Activated naive CD4-positive, alpha-beta T cell treated with anti-CD3 and anti-CD28 coated beads, Interleukin-2, amount 50 U/mL, for 72 hours (primary cell): ENCODE measurements around the gene FRS3. TPM values are rescaled to one million over a fixed set of nuclear protein-coding genes. Genes with fewer than 3 reads are reported as not detected.
A peak's percentile ranks its signal among the peaks of the same experiment; 100 is the strongest.

Experiments
- ATAC-seq, 2 donors: fragments of 150-1000 bp; cut with Tn5 transposase; 2 replicates each; pipeline ENCODE4 v1.10.0; 2021; ENCODE audit warnings: mild to moderate bottlenecking in 2 of 2, moderate library complexity in 2 of 2
- DNase-seq, 2 donors: peaks; one replicate each; pipeline ENCODE4 v3.0.0; 2021 to 2022; ENCODE audit warnings: low spot score in 2 of 2
- H3K27ac Mint-ChIP-seq, 2 donors: one replicate each; pipeline ENCODE4 v1.8.0; 2022; ENCODE audit warnings: mild to moderate bottlenecking in 2 of 2, mixed read lengths in 2 of 2
- H3K36me3 Mint-ChIP-seq, 2 donors: one replicate each; pipeline ENCODE4 v1.8.0; 2022; ENCODE audit warnings: mixed read lengths in 2 of 2
- H3K9me3 Mint-ChIP-seq, 2 donors: one replicate each; pipeline ENCODE4 v1.8.0; 2022; ENCODE audit warnings: mixed read lengths in 2 of 2
- total RNA-seq, 2 donors: library from RNA; stranded (reverse); gene quantifications; one replicate each; pipeline ENCODE4 v1.2.3, GENCODE V29; 2022

FRS3 gene
- total RNA-seq, 2 donors from 2014 or later: 3.1 to 5.2 TPM

DNA sequence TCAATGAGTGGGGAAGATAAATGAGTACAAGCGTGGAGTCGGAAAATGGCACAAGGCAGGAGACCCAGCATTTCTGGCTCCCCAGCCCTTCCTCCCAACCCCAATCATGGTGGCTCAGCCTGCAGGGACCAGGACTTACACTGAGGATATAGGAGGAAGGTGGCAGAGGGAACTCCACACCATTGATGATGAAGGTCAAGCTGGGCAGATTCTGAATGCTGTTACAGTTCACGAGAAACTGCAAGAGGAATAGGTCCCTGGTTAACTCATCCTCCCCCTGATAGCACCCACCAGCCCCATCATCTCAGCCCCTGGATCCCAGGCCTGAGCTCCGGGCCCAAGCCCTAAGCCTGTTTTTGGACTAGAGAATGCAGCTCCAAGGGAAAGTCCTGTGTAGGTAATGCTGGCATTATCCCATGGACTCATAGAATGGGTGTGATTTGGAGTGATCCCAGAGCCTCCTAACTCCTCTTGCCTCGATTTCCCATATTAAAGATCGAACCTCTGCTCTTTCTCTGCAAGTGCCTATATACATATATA, 42.0 kb downstream of the FRS3 start:
- ATAC-seq (no peak), DNase-seq (no peak)
- H3K27ac Mint-ChIP-seq: no peak overlapping the region
- no peaks in the 10 kb centered on the region for H3K36me3 Mint-ChIP-seq
- no peaks in the 10 kb centered on the region for H3K9me3 Mint-ChIP-seq

DNA sequence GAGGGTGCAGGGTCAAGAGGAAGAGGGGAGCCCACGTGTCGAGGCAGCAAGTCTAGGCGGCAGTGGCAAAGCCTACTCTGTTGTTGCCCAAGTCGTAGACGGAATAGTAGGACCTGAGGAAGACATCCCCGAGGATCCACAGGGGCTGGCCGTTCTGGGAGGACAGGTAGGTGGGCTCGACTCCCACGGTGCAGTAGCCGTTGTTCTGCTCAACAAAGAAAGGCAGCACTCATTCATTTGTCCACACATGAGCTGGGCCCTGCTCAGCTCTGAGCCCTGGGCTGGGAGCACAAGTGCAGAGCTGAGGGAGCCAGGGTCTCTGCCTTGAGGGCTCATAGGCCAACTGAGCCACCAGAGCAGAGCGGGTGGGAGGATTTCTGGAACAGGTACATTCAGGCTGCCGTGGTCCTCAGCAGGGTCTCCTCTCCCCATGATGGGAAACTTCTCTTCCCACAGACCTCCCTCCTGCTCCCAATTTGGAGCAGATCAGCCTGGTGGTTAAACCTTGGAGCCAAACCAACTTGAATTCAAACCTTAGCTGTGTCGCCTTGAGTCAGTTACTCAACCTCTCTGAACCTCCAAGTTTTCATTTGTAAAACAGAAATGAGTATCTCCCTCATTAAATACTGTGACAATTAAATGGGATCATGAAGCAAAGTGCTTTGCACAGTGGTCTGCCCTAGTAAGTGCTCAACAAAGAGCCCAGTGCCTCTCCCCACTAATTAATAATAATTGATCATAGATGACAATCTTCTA, 42.7 kb downstream of the FRS3 start:
- Mint-ChIP-seq H3K27ac (no peak overlapping the region), H3K36me3 (no peaks in the 10 kb centered on the region), H3K9me3 (no peaks in the 10 kb centered on the region)
- ATAC-seq: no peak
- no peak for DNase-seq

DNA sequence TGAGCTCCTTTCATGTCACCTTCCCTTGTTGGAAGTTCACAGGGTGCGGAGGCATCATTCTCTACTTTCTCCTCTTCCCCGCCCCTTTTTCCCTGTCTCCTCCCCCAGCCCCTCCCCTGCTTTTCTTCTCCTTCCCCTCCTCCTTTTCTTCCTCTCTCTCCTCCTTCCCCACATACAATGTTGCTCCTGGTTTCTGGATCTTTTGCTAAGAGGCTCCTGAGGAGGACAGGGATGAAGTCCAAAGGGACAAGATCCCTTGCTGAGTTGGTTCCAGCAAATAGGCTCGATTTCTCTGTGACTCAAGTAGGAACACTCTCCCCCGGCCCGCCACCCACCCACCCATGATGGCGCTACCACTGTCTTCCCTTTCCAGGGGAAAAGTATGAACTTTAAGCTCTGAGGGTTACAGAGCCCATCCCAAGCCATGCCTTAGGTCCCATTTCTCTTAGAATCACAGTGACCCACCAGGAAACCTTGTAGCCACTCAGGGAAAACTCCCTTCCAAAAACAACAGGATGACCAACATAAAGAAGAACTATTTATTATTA, 43.4 kb downstream of the FRS3 start:
- DNase-seq (no peak), ATAC-seq (no peak)
- no peaks in the 10 kb centered on the region for H3K9me3 Mint-ChIP-seq
- H3K27ac Mint-ChIP-seq: no peak overlapping the region
- H3K36me3 Mint-ChIP-seq: no peaks in the 10 kb centered on the region

DNA sequence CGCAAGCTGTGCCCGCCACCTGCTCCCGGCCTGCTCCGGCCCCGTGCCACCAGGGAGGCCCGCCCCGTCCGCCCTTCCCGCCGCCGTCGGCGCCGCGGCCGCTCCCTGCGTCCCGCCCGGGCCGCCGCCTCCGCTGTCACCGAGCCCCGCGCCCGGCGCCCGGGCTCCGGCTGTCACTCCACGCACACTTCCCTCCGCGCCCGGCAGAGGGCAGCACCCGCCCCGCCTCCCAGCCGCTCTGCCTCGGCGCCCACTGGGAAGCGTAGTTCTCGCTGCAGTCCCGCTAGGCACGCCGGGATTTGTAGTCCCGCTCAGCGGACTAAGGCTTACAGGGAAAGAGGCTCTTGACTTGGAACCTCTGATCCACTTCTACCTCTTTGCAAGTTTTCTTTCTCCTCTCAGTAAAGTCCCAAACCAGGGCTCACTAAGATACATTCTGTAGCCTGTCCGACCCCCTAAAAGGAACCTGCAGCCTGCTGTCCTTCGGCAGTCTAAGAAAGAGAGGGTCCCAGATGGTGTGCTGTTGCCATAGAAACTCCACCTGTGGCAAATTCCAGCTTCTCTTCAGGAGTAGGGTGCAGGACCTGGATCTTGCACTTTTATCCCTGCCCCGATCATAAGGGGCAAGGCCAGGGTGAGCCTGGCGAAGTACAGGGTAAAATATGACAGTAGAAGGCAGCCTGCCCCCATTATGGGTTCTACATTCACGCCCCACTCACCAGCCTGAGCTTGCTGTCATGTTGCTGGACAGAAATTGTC, 44.1 kb downstream of the FRS3 start, which contains the start of gene TFEB:
Gene TFEB (minus strand): TSS at position 182 of the 759 bp plus-strand sequence. CDS start 44,395 bp downstream, outside the sequence.
- DNase-seq (peak; percentile 91 to 98), ATAC-seq (peak; percentile 72 to 83)
- Mint-ChIP-seq H3K9me3 (no peaks in the 10 kb centered on the region), H3K27ac (no peak within 1 kb of the TSS), H3K36me3 (no peaks in the 10 kb centered on the region)

DNA sequence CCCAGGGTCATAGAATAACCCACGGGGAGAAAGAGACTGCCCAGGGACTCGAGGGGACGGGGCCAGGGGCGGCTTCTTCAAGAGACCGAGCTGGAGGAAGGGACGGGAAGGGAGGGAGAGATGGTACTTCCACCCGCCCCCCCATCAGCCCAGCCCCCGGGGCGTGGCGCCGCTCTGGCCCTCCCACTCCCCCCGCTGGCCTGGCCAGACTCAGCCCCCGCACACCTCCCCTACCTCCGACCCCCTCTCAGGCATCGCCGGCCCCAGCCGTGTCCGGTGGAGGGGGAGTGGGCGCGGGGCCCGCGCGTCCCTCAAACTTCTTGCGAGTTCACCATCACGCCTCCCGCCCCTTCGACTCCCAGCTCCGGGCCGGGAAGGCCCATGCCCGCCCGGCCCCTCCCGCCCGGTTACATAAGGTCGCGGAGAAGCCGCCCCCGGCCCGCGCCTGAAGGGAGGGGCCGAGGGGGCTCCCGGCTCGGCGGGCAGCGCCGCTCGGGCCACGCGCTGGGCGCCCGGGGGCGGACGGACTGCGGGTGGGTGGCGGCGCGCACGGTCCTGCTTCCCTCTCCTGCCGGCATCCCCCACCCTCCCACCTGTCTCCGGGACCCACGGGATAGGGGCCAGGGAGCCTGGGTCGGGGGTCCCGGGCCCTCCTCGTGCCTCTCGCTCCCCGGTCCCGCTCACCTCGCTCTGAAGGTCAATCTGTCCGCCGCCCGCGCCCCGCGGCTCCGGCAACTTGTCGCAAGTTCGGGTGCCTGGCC, 44.9 kb downstream of the FRS3 start:
- no peaks in the 10 kb centered on the region for H3K9me3 Mint-ChIP-seq
- ATAC-seq: peak; percentile 33 to 70

DNA sequence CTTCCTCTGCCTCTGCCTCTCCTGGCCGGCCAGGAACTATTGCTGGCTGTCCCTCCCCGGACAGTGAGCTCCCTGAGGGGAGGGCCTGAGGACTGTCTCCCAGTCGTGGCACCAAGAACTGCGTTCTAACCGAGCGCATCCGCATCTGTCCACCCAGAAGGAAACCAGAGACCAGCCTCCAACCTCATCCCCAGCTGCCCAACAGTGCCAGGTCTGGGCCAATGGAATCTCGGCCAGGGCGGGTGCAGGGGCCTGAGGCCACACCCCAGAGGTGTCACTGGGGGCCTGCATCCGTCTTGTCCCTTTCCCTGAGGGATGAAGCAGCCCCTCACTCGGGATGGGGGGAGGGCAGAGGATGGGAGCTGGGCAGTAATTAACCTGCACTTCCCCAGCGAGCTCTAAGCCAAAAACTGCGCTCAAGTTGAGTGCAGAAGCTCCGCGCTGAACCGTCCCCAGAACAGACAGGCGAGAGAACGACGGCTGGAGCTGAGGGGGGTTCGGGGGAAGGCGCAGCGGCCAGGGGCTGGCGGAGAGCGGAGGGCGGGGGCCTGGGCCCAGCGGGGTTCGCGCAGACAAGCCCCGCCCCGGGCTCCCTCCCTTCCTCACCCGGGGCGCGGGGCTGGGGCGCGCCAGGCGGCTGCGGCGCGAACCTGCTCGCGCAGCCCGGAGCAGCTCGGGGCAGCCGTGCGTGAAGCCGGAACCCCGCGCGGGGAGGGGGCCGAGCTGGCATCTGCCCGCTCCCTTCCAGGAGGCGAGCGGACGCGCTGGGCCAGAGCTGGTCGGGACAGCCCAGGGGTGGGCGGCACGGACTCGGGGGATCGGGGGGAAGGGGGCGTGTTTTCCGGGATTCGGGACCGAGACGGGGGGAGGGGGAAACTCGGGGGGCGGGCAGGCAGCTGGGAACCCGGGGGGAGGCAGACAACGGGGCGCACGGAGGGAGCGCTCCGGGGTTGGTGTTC, 45.7 kb downstream of the FRS3 start:
- Mint-ChIP-seq H3K27ac (peak overlapping the region in 1 of 2 donors; percentile 74), H3K36me3 (no peaks in the 10 kb centered on the region), H3K9me3 (no peaks in the 10 kb centered on the region)
- DNase-seq: peak in 1 of 2 donors; percentile 71
- peak; percentile 52 to 74 for ATAC-seq

More for the DNA sequence above, 44.9 kb downstream of the FRS3 start:
- H3K27ac Mint-ChIP-seq: no peak overlapping the region
- no peaks in the 10 kb centered on the region for H3K36me3 Mint-ChIP-seq
- DNase-seq: peak in 1 of 2 donors; percentile 69

DNA sequence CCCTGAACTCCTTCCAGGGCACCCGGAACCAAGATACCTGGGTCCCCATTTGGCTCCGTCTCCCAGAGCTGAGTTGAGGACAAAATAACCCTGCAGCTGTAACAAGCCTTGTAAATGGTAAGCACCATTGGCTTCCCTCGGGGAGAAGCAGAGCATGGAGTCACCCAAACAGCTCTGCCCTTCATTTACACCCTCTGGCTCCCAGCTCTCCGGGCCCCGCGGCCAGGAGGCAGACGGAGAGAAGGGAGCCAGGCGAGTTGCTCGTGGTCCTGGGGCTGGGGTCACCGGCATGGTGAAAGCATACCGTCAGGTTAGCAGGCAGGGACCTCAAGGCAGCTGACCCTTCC, 46.4 kb downstream of the FRS3 start:
- ATAC-seq (no peak), DNase-seq (peak in 1 of 2 donors; percentile 14)
- peak overlapping the region in 1 of 2 donors; percentile 36 for H3K27ac Mint-ChIP-seq
- H3K36me3 Mint-ChIP-seq: no peaks in the 10 kb centered on the region
- H3K9me3 Mint-ChIP-seq: no peaks in the 10 kb centered on the region

DNA sequence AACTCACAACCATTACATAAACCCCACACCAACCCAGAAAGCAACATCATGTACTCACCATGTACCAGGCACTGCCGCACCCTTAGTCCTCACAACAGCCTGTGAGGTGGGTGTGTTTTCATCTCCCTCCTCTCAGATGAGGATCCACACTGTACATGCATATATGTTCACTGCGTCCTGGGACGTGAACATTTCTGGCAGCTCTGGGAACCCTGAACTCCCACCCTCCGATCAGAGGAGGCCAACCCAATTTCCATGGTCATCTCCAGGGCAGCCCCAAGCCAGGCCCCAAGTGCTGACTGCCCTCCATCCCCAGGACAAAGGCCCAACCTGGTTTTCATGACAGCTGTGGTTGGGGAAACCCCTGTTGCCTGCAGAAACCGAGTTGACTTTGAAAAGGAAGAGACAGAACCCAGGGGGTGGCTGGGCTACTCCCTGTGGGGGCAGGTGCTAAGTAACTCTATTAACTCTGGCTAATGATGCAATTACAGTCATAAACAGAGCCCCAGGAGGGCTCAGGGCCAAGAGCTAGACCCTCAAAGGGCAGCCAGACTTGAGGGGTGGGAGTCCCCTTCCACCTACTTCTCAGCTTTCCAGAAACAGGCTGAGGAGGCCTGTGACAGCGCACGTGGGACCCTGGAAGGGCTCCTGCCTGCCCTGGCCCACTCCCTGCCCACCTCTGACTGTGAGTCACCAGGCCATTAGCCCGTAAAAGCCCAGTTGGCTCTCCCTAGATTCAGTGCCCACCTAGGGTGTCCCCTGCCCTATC, 46.9 kb downstream of the FRS3 start:
- ATAC-seq (peak; percentile 8 to 36), DNase-seq (peak in 1 of 2 donors; percentile 46)
- peak overlapping the region in 1 of 2 donors; percentile 36 for H3K27ac Mint-ChIP-seq
- H3K36me3 Mint-ChIP-seq: no peaks in the 10 kb centered on the region
- H3K9me3 Mint-ChIP-seq: no peaks in the 10 kb centered on the region

DNA sequence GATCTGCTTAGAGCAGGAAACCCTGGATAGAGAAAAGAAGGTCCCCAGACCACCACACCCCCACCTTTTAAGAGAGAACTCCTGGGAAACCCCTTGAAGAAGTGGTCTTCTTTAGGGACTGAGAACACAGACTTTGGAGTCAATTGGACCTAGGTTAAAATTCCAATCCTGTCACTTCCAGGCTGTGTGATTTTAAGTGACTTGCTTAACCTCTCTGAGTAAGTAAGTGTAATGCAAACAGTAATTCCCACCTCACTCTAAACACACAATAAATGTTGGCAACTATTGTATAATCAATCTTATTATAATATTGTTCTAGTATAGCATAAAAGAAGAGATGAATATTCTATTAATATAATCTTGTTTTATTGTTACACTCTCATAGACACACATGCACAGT, 47.6 kb downstream of the FRS3 start:
- no peak for DNase-seq
- no peaks in the 10 kb centered on the region for H3K9me3 Mint-ChIP-seq
- H3K27ac Mint-ChIP-seq: no peak overlapping the region
- H3K36me3 Mint-ChIP-seq: no peaks in the 10 kb centered on the region
- ATAC-seq: no peak

DNA sequence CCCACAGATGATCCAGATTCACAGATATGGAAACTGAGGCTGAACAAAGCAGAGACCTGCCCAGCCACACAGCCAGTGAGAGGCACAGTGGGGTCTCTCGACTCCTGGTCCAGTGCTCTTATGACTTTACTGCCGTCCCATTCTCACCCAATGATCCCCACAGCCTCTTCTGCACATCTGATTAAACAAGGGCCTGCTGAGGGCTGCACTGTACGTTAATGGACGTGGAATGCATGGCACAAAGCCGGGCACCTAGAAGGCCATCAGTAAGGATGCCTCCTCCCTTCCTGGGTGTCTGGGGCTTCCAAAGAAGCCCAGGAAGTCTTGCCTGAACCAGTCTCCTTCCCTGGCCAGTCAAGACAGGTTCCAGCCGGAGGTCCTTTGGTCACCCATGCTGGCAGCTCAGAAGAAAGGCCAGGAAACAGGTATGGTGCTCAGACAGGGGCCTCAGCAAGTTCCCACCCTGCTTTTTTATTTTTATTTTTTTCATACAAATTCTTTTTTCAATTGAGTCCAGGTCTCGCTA, 48.1 kb downstream of the FRS3 start:
- Mint-ChIP-seq H3K36me3 (no peaks in the 10 kb centered on the region), H3K9me3 (no peaks in the 10 kb centered on the region), H3K27ac (no peak overlapping the region)
- ATAC-seq: no peak
- DNase-seq: no peak

DNA sequence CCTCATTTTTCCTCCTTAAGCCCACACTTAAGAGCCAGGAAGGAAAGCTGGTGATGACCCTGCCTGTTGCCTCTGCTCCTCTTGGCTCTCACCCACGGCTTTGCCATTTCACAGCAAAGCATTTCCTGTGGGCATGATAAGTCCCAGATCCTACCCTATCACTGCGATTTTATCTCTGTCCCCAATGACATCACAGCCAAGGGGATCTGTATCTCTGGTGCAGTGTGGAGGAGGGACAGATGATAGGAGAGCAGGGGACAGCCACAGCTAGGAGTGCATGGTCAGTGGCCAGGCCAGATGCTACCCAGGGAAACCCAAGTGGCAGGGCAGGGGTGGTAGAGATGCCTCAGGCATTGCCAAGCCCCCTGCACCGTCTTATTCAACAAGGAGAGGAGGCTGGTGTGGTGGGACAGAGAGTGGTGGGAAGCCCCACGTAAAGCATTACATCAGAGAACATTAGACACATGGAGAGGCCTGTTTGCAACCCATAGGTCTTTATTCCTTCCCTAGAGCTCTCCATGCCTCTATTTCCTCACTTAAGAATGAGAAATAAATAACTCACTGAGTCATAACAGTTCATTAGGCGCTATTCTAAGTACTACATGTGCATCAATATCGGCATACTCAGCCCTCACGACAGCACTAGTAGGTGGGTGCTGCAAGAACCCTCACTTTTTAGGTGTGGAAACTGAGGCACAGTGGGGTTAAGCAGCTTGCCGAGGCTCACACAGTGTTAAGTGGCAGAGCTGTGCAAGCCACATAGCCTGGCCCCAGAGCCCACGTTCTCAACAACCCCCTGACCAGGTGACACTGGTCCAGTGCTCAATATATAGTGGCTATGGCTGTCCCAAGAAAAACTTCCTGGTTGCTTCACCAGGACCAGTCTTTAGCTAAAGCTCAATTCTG, 48.9 kb downstream of the FRS3 start:
- Mint-ChIP-seq H3K36me3 (no peaks in the 10 kb centered on the region), H3K9me3 (no peaks in the 10 kb centered on the region), H3K27ac (no peak overlapping the region)
- DNase-seq (no peak), ATAC-seq (no peak)

DNA sequence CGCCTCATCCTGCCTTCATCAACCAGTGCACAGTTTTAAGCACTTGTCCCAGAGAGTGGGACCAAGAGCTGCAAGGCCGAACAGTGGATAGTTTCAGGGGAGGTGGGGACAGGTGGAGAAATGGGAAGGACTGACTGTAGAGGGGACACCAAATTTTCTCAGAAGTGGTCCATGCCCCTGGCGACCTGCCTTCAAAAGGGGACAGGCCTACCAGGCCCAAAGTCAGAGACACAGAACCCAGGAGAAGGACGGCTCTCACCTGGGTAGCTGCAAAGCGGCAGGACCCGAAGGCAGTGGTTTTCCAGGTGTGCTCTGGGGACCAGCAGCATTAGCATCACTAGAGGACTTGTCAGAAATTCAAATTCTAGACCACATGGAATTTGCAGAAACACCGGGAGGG, 50.1 kb downstream of the FRS3 start:
- DNase-seq: no peak
- Mint-ChIP-seq H3K36me3 (no peaks in the 10 kb centered on the region), H3K9me3 (no peaks in the 10 kb centered on the region), H3K27ac (peak overlapping the region in 1 of 2 donors; percentile 50)
- ATAC-seq: no peak

DNA sequence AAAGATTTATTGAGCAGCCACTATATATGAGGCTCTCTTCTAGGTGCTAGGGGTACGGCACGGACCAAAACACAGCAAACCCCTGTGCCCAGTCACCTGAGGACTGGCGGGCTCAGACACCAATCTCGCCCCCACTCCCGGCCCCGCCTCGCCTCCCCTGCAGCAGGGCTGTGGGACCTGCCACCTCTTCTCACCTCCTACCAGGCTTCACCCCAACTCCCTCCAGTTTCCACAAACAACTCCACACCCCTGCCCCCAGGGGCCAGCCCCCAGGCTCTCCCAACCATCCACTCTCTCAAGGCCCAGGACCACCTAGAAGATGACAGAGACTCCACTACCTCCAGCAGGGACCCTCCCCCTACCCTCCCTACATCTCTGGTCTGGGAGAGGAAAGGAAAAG, 50.7 kb downstream of the FRS3 start:
- H3K27ac Mint-ChIP-seq: no peak overlapping the region
- H3K36me3 Mint-ChIP-seq: no peaks in the 10 kb centered on the region
- no peak for DNase-seq
- ATAC-seq: no peak
- H3K9me3 Mint-ChIP-seq: no peaks in the 10 kb centered on the region
